Activated CD8-positive, alpha-beta memory T cell treated with anti-CD3 and anti-CD28 coated beads, Interleukin-2, amount 50 U/mL, for 24 hours (primary cell): ENCODE measurements around the gene ATXN7L1.
"Not testable (repeated sequence)": the region's sequence is repeated elsewhere in the genome, so short reads cannot be mapped to it uniquely, and the experiment has no call there.

Experiments
- DNase-seq: peaks from one replicate; pipeline ENCODE4 v3.0.0-alpha.2; 2020; ENCODE audit errors: extremely low read depth

Gene ATXN7L1

DNA sequence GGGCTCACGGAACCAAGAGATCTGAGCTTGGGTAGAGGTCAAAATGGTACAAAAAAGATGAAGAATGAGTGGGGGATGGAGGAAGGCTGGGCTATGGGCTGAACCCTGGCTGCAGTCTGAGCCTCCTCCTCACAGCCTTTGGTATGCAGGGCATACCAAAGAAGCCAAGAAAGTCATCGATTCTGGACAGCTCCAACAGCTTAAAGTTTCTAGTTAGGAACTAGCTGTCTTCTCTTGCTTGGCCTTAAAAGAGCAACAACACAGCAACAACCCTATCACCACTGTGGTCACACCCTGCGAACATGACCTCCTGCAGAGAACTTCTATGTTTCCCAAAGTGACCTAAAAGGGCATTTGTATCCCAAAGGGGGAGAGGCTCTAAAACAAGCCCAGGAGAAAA is 169.0 kb downstream of the ATXN7L1 start:
- DNase-seq: no peak

DNA sequence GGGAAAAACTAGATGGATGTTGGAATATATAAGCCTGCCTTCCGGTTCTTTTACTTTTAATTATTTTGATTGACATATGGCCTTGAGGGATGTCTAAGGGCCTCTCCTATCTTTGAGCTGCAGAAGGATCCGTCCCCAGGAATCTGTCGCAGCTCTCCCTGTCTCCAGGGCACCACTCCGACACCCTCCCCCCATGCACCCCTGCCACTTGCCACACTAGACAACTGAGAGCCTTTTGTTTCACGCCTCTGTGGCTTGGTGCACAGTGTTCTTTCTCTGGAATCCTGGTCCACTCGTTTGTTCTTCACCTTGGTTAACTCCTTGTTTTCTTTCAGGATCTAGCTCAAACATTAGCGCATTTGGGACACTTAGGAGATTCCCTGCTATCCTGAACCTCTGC is 171.0 kb downstream of the ATXN7L1 start:
- DNase-seq: no peak

DNA sequence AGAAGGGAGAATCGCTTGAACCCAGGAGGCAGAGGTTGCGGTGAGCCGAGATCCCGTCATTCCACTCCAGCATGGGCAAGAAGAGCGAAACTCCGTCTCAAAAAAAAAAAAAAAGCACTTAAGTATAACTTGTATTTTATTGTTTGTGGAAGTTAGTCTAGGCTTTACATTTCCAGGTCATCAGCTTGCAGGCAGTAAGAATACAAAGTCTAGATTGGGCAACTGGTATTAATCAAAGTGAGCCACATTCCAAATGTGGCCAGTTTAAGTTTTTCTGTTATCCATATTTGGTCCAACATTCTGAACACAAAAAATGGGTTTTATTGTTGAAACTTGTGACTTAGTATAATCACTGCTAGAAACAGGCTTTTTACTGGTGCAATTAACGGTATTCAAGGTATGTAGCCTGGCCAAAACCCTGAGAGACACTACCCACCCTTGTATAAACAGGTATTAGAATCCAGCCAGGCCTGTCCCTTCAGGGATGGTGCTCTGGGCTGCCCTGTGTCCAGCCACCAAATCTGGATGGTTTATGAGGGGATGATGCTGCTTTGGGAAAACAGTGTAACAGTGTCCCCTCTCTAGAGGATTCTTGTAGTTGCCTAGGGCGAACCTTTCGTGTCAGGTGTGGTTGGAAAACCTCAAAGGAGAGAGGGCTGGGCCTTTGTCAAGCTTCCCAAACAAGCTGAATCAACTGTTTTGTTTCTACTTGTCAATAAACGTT is 173.0 kb downstream of the ATXN7L1 start:
- no peak for DNase-seq

DNA sequence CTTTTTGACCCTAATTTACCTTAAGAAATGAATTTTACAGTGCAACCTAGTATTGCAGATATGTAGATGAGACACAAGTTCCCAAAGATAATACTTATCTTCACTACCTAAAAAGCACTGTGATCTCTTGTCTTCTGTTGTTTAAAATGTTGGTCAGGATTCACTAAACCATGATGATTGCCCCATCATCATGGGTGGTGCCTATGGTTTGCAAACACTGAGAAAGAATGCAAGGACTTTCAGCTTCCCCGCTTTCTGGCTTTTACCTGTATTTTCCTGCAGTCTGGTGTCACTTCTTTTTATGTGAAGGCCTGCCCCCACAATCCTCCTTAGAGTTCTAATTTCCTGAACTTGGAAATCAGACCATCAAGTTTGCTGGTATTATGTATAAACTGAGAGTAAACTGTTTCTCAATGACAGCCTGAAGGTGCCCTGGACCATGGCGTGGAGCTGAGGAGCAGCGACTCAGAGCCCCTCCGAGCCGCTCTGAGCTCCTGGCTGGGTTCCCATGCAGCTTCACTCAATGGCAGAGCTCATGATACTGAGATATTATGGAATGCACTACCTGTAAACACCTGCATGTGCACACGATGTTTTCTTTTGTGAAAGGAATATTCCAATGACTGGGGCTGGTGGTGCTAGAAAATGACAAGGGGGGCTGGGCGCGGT is 176.7 kb downstream of the ATXN7L1 start:
- no peak for DNase-seq

DNA sequence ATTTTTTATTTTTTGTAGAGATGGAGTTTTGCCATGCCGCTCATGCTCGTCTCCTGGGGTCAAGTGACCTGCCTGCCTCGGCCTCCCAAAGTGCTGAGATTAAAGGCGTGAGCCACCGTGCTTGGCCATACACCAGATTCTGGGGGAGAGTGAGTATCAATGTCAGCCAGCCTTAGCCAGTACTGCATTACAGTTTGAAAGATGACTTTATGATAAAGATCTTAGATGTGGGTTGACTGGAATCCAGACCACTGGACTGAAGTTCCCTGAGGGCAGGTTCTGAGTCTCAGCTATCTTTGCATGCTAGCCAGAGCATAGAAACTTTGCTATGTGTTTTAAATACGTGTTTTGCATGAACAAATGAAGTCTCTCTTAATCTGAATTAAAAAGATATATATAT is 177.9 kb downstream of the ATXN7L1 start:
- no peak for DNase-seq

DNA sequence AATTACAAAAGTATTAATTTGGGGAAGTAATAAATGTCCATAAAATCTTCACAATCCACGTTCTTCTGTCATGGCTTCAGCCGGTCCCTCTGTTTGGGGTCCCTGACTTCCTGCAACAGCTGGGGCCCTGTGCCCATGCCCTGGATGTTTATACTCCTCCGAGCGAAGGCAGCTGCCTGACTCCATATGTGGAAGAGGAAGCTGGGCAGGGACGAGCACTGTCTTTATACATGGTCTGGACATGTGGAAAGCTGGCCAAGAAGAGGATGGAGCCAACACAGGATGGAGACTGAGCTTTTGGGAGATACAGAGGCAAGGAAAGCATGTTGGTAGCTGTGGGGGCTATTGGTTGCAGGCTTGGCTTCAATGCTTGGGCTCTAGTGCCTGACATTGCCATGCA is 178.6 kb downstream of the ATXN7L1 start:
- no peak for DNase-seq

DNA sequence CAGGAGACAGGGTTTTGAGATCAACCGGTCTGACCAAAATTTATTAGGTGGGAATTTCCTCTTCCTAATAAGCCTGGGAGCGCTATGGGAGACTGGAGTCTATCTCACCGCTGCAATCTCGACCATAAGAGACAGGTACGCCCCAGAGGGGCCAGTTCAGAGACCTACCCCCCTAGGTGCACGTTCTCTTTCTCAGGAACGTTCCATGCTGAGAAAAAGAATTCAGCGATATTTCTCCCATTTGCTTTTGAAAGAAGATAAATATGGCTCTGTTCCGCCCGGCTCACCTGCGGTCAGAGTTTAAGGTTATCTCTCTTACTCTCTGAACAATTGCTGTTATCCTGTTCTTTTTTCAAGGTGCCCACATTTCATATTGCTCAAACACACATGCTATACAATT is 179.2 kb downstream of the ATXN7L1 start:
- not testable (repeated sequence) for DNase-seq

DNA sequence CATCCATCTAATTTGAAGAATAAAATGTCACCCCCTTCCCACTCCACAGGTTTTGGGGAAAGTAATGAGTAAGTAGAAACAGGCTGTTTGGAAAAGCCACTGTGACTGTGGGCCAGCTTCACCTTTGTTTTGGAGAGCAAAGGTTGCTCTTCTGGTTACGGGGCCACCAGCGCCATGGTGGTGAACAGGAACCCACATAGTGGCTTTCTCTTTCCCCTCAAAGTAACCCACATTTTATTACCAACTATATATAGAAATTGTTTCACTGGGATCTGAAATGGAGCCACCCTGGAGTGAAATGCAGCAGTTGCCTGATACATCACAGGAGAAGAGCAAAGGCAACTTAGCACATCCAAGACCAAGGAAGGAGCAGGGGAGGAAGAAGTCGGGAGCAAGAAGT is 182.8 kb downstream of the ATXN7L1 start:
- no peak for DNase-seq

DNA sequence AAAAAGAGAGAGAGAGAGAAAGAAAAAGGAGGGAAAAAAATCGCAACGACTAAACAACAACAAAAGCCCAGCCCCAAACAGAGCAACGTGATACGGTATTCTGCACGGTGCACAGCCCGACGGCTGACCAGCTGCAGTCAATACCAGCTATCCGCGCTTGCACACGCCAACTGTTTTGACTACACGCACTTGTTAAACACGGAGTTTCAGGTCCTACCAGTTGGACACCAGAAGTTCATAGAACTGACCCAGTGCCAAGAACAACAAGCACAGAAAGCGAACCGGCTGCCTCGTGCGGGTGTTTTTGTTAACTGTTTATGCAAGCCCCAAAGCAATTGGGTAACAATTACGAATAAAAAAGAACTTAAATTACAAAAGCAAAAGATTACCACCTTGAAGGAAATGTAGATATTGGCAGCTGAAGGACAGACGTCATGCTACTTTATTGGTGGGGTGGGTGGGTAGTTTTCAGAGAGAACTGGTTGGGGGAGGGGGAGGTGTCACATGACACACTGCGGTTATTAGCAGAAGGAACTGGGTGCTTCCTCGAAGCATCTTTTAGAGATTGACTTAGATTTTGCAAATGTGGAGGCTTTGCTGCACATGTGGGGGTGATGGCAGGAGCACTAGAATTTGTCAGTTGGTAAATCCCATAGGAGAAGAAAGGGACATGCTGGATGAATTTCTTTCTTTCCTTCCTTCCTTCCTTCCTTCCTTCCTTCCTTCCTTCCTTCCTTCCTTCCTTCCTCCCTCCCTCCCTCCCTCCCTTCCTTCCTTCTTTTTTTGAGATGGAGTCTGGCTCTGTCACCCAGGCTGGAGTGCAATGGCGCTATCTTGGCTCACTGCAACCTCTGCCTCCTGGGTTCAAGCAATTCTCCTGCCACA is 184.5 kb downstream of the ATXN7L1 start:
- DNase-seq: no peak

DNA sequence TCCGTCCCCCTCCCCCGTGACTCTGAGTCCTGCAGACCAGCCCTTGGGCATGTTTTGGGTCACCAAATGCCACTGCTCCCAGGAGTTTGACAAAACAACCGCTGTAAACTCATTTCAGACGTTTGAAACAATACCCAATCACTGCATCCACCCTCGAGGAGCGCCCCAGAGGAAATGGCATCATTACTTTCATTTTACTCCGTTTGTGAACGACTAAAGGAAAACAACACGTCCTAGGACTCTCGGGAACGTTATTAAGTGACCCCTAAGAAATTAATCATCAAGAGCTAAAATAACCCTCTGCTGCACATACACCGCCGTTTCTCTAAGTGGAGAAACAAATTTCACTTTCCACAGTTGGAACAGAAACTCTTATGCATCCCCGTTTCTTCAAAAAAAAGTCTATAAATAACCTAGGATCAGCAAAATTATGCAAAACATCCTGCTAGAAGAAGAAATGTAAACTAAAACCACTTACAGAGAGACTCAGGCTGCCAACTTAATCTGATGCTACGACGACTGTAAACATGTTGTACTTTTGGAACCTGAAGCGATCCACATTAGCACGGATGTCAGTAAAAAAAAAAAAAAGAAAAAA is 185.2 kb downstream of the ATXN7L1 start:
- no peak for DNase-seq

DNA sequence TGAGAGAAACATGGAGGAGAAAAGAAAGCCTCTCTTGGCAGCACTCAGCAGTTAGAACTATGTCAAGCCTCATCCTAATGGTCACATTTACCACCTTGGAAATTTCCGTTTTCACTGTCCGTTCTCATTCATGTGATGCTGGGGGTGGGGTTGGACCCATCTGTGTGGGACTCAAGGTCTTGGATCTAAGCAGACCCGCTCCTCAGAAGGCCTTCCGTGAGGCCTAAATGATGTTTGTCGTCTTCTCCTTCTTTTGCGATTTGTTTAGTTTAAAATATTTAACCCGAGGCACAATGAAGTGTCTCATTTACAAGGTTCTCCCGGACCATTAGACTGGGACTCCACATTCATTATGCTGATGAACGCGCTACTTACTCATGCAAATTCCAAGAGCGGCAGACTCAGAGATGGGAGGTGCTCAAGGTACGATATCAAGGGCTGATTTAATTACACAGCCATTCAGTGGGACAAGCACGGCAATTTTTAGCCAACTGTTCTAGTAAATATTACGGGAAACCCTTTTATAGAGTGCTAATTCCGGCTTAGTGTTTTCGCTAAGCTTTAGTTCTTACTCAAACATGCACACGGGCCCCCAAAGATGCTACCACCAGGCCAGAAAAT is 186.0 kb downstream of the ATXN7L1 start:
- no peak for DNase-seq

DNA sequence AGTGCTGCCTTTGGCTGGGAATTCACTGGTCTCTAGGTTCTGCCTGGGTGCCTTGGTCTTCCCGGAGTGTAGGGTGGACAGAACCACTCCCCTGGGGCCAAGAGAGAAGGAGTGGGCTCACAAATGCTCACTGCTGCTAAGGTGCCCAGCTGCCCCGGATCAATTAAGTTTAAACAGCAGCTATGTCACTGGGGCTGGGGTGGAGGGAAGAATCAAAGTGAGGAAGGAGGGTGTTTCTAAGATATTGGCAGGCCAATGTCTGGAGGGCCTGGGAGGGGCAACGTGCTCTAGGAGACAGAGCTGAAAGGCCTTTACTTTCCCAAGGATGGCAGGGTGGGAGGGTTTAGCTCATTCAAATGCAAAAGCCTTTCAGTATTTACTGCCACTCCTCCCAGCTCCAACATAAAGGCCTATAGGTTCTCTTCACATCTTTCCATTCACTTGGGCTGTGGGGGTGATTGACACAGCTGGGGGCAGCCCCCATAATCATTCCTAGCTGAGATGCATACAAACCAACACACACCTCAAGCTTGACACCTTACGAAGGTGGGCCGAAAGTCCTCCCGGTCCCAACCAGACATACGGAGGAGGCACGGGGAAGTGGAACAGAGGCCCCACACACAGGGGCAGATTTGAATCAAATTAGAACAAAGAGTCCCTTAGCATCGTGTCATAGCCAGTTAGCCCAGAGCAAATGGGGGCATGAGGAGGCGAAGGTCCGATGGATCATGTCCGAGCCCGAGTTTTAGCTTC is 187.2 kb downstream of the ATXN7L1 start:
- no peak for DNase-seq

DNA sequence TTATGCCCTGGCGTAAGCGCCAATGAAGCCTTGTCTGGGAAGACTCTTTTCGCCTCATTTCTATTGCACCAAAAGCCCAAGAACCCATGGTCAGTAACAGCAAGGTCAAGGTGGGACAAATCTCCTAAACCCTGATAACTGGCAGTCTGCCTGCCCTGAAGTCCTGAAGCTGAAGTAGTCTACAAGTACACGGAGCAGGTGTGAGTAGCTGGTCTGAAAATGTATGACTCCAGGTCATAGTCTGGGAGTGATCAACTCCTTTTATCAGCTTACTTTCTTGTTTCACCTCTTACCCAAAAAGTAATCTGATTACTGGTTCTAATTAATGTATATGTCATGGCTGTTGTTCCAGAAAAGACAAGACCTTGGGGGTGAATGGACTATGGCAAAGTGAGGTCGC is 187.8 kb downstream of the ATXN7L1 start:
- DNase-seq: no peak

DNA sequence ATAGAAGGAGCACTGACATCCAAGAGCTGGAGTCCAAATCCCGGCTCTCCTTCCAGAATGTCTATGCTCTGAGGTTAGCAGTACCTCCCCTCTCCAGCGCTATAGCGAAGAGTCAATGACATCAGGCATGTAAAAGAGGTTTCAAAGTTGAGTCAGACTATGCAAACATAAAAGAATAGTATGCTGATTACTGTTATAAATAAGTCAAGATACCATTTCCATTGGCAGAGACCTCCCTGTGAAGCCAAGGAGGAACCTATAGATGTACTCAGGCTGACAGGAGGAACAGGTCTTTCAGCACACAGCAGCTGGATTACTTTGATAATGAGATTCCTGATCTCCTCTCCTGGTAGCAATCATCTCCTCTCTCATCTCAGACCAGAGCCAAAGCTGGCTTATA is 191.2 kb downstream of the ATXN7L1 start:
- no peak for DNase-seq

DNA sequence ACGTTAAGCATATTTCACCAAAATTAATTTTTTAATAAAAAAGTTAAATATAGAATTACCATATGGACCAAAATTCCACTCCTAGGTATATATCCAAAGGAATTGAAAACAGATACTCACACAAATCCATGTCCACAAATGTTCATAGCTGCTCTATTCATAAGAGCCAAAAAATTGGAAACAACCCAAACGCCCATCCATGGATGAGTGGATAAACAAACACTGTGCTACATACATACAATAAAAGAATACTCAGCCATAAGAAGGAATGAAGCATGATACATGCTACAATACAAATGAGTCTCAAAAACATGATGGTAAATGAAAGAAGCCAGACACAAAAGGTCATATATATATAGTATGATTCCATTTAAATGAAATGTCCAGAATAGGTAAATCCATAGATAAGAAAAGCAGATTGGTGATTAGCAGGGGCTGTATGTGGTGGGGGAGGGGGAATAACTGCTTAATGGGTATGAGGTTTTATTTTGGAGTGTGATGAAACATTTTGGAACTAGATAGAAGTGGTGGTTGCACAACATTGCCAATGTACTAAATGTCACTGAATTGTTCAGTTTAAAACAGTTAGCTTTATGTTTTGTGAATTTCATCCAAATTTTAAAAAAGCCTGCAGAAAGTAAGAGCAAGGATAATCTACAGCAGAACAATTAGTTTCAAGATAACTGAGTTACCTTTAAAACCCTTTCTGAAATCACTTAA is 193.9 kb downstream of the ATXN7L1 start:
- DNase-seq: no peak

DNA sequence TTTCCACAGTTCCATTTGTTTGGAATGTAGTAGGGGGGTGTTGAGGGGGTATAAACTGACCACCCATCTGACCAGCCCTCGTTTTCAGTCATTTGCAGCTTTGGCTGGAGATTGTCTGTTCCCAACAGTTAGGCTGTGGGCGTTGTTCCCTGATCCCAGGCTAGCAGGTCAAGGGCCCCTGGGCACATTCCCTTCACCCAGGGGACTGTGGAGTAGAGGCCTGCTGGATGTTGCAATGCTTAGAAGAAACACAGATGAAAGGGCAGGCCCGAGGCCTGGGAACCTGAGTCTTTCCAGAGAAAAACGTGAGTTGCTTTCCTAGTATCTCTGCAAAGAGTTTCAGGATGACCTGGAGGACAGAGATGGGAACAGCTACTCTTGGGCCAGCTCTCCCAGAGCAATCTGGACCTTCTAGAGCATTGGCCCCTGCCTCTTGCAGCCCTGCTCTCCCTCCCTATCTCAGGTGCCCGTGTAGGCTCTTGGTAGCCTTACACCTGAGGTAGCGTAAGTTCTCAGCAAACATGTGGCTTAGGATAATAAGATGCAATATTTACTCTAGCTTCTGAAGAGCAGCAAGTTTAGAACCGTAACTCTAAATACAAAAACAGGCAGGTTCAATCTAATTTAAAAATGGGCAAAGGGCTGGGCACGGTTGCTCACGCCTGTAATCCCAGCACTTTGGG is 195.8 kb downstream of the ATXN7L1 start:
- no peak for DNase-seq

DNA sequence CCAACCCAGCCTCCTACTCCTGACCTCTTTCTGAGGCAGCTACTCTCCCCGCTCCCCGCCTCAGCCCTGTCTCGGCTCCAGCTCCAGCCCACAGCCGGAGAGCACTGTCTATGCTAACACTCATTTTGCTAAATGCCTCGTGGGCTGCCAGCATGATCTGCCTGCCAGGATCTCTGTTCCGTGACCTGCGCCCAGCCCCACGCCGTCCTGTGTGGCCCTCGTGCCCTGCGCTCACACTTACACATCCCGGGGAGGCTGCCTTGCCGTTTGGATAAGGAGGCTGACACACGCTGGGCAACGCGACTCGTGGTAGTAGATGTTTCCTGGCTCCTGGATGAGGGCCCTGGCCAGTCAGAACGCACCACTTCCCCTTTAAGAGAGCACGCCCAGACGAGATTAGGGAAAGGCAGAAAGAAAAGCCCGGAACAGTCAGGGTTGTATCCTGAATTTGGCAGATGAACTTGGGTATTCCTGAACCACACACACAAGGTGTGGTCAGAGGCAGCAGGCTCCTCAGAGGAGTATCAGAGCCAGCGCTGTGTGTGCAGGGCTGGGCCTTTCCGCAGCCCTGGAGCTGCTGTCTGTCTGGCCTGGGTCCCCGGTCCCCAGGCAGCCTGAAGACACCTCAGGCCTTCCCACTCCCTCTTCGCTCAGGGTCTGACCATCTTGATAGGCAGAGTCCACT is 197.4 kb downstream of the ATXN7L1 start:
- DNase-seq: no peak

DNA sequence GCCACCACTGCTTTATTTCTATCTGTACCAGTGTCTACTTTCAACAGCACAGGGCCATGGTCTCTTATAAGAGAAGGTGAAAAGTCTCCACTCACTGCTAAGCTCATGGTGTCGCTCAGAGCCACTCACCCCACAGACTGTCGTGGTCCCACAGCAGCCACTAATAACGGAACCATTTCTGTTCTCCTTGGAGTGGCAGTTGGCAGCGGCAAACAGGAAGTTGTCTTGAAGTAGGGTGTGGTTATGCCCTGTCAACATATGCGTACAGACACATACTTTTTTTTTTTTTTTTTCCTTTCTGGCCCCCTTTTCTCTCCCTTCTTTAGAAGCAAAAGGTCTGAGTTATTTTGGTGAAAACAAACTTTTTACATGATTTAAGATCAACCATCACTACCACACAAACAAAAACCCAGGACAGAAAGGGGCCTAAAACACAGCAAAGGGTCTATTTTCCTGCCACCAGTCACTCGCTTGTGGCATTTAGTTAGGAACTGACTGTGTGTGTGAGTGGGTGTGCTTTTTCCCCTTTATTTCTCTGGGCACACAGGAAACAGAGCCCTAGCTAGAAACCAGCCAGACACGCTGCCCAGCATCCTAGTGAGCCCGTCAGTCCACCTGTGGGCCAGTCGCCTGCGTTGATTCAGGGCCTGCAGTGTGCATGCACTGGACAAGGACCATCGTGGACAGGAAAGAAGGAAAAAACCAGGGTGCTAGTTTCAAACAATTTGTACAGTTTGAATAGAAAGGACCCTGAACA is 198.4 kb downstream of the ATXN7L1 start:
- DNase-seq: peak; percentile 25

DNA sequence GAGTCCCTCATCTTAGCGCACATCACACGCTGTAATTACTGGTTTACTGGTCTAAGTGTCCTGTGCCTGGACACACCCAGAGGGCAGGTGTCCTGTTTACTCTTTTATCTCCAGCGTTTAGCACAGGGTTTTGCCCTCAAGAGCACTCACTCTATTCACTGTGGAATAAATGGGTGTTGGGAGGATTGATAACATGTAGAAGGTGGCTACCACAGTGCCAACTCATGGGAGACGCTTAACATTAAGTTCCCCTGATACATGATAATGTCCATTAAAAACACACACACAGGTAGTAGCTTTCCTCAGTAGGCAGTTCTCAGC is 199.0 kb downstream of the ATXN7L1 start:
- DNase-seq: no peak
